RWPE1 (cell line): ENCODE results near the gene HNRNPA1.
A peak's percentile ranks its signal among the peaks of the same experiment; 100 is the strongest.
"Not testable (repeated sequence)": the region's sequence is repeated elsewhere in the genome, so short reads cannot be mapped to it uniquely, and the experiment has no call there.

Experiments used
- CTCF ChIA-PET: fragments of 350-600 bp; sonication (Branson Sonifier 250); formaldehyde crosslinking; extraction: SDS; loops from one replicate; lab custom pipeline; 2021; lab: Yijun Ruan, JAX
- POLR2A ChIA-PET: fragments of 400-600 bp; formaldehyde crosslinking; extraction: SDS; loops from one replicate; lab custom pipeline; 2020; ENCODE audit warnings: antibody characterized with exemption; ENCODE audit not compliant: low non-redundant PET; lab: Yijun Ruan, JAX
- DNase-seq: peaks from one replicate; pipeline ENCODE4 v3.0.0; 2012; ENCODE audit warnings: low spot score
- H3K27ac ChIP-seq: fragments of 450-650 bp; 2 replicates; pipeline ENCODE4 v1.5.1; 2017
- TF ChIP-seq, protein P1 (sequence below): fragments of 450-650 bp; conservative IDR thresholded peaks from 2 replicates; pipeline ENCODE4 v1.5.1; 2017; ENCODE audit warnings: low read depth, mild to moderate bottlenecking

Gene HNRNPA1

DNA sequence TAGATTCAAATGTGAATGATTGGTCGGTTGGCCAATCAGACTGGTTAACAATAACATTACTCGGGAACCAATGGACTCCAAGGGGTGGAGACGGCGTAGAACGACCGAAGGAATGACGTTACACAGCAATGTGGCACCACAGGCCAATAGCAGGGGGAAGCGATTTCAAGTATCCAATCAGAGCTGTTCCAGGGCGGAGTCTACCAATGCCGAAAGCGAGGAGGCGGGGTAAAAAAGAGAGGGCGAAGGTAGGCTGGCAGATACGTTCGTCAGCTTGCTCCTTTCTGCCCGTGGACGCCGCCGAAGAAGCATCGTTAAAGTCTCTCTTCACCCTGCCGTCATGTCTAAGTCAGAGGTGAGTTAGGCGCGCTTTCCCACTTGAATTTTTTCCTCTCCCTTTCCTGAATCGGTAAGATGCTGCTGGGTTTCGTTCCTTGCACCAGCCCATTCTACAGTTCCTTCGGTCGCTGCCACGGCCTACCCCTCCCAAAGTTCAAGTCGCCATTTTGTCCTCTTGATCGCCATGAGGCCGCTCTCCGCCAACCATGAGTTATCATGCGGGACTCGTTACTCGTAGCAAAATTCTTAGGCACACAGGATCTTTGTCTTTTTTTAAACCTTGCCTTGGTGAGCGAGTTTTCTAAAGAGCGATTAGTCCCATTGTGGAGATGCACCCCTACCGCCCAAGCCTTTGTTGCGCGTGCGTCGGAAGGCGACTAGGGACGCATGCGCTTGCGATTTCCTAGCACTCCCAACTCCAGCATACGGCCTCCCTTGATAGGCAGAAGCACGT lies at the start of gene HNRNPA1:
Gene HNRNPA1 (plus strand): TSS at position 259 of the 793 bp plus-strand sequence. CDS start 82 bp downstream, at position 341.
- CTCF ChIA-PET: no interaction called here

DNA sequence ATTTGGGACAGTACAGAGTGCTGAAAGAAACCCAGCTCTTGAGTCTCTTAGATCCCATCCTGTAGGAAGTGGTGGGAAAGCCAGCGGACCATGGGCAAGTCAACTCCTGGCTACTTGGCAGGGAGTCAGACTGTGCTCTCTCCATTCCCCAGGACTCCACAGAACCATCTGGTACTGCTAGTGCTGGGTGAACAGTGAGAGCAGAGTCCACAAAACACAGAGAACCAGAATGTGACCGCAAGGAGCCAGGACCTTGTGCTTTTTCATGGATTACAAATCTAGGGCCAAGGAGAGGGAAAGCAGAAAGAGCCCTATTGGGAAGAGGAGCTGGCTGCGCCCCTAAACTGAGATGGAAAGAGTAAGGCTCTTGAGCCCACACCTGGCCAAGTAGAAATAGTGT lies 49.3 kb upstream of the HNRNPA1 start:
- peak overlapping the region; percentile 38; the same call in 1 of the 2 replicates for H3K27ac ChIP-seq
- DNase-seq, POLR2A ChIA-PET: not testable (repeated sequence)
- CTCF ChIA-PET: interaction anchor here (1.7 kb wide), 1 partner anchor 17 kb away, joined by 5 read pairs; no protein-coding TSS in a partner anchor

More for the DNA sequence above, at the start of gene HNRNPA1:
- TF ChIP-seq, protein P1, sequence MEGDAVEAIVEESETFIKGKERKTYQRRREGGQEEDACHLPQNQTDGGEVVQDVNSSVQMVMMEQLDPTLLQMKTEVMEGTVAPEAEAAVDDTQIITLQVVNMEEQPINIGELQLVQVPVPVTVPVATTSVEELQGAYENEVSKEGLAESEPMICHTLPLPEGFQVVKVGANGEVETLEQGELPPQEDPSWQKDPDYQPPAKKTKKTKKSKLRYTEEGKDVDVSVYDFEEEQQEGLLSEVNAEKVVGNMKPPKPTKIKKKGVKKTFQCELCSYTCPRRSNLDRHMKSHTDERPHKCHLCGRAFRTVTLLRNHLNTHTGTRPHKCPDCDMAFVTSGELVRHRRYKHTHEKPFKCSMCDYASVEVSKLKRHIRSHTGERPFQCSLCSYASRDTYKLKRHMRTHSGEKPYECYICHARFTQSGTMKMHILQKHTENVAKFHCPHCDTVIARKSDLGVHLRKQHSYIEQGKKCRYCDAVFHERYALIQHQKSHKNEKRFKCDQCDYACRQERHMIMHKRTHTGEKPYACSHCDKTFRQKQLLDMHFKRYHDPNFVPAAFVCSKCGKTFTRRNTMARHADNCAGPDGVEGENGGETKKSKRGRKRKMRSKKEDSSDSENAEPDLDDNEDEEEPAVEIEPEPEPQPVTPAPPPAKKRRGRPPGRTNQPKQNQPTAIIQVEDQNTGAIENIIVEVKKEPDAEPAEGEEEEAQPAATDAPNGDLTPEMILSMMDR: no peak
- peak within 1 kb of the TSS; percentile 97 for H3K27ac ChIP-seq
- DNase-seq: peak; percentile 99
- POLR2A ChIA-PET: interaction anchor here (0.7 to 1.8 kb wide), 6 partner anchors 9 to 222 kb away, joined by 3 to 6 read pairs (median 3); partner anchors contain the start of gene COPZ1

GRCh38 chr12:54232790-54233189 lies 47.7 kb upstream of the HNRNPA1 start:
- no peak for DNase-seq
- POLR2A ChIA-PET: no interaction called here
- TF ChIP-seq, protein P1: no peak
- CTCF ChIA-PET: interaction anchor here (0.6 to 0.8 kb wide), 3 partner anchors 11 to 19 kb away, joined by 3 to 5 read pairs (median 4); no protein-coding TSS in a partner anchor
- no peak overlapping the region for H3K27ac ChIP-seq

- CTCF ChIA-PET: no interaction called here
- TF ChIP-seq, protein P1: no peak
- no peak for DNase-seq
- H3K27ac ChIP-seq: no peak overlapping the region
- POLR2A ChIA-PET: no interaction called here
Observed at GRCh38 chr12:54238531-54238930, 42.0 kb upstream of the HNRNPA1 start.

DNA sequence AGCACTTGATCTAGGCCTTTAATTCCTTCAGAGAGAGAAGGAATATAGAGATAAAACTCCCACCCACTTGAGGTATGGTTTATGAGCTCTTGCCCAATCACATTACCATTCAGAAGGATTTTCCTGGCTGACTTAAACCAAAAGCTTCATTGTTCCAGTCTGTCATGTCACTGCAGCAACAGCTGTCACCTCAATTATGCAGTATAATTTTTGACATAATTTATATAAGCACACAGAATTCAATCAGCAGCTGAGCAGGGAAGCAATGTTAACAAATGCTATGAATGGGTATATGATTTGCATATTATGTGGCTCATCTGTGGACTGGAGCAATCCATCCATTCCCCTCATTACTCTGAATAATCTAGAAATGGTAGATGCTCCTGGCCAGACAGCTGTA lies 40.9 kb upstream of the HNRNPA1 start:
- no peak for DNase-seq
- POLR2A ChIA-PET: no interaction called here
- CTCF ChIA-PET: interaction anchor here (0.9 kb wide), 1 partner anchor 11 kb away, joined by 4 read pairs; no protein-coding TSS in a partner anchor
- TF ChIP-seq, protein P1: no peak
- no peak overlapping the region for H3K27ac ChIP-seq

GRCh38 chr12:54240129-54240528 lies 40.4 kb upstream of the HNRNPA1 start:
- H3K27ac ChIP-seq: no peak overlapping the region
- ChIA-PET CTCF (interaction anchor here (0.9 to 1.8 kb wide), 2 partner anchors 12 kb away, joined by 4 to 6 read pairs; no protein-coding TSS in a partner anchor), POLR2A (no interaction called here)
- TF ChIP-seq, protein P1: no peak
- no peak for DNase-seq
